ENCODE data around the gene DTHD1.

DNA sequence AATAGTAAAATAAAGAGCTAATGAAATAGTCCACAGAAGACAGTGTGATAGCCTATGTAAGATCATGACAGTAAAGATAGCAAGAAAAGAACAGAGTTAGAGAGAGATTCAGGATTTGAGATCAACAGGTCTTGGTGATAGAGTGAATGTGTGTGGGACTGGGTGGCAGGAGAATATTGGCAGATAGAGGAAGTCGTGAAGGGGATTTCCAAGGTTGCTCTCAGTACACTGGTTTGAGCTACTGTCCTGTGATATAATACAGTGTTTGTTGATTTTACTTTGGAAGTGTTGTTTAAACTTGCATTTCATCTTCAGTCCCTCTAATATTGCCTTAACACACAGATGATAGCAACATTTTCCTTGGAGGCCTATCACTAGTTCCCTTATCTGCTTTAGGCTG, 44.1 kb downstream of the DTHD1 start:
- no peak for TF ChIP-seq CEBPB (IDR thresholded peaks at IDR 0.05)
- no peak for TF ChIP-seq TCF12 (IDR thresholded peaks at IDR 0.05; ENCODE audit: low read depth)
- TF ChIP-seq TAF1 (IDR thresholded peaks at IDR 0.05; ENCODE audit: low read depth) = no peak
- TF ChIP-seq, protein P1, sequence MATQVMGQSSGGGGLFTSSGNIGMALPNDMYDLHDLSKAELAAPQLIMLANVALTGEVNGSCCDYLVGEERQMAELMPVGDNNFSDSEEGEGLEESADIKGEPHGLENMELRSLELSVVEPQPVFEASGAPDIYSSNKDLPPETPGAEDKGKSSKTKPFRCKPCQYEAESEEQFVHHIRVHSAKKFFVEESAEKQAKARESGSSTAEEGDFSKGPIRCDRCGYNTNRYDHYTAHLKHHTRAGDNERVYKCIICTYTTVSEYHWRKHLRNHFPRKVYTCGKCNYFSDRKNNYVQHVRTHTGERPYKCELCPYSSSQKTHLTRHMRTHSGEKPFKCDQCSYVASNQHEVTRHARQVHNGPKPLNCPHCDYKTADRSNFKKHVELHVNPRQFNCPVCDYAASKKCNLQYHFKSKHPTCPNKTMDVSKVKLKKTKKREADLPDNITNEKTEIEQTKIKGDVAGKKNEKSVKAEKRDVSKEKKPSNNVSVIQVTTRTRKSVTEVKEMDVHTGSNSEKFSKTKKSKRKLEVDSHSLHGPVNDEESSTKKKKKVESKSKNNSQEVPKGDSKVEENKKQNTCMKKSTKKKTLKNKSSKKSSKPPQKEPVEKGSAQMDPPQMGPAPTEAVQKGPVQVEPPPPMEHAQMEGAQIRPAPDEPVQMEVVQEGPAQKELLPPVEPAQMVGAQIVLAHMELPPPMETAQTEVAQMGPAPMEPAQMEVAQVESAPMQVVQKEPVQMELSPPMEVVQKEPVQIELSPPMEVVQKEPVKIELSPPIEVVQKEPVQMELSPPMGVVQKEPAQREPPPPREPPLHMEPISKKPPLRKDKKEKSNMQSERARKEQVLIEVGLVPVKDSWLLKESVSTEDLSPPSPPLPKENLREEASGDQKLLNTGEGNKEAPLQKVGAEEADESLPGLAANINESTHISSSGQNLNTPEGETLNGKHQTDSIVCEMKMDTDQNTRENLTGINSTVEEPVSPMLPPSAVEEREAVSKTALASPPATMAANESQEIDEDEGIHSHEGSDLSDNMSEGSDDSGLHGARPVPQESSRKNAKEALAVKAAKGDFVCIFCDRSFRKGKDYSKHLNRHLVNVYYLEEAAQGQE (IDR thresholded peaks at IDR 0.05; ENCODE audit: low read depth) = no peak
- TF ChIP-seq RAD21 (IDR thresholded peaks at IDR 0.05; ENCODE audit: low read depth) = no peak
- no peak for TF ChIP-seq EP300 (IDR thresholded peaks at IDR 0.05; ENCODE audit: borderline replicate concordance)
- TF ChIP-seq NFIC (IDR thresholded peaks at IDR 0.05) = no peak
- TF ChIP-seq EGR1 (IDR thresholded peaks at IDR 0.05) = no peak
- no peak for TF ChIP-seq YY1 (IDR thresholded peaks at IDR 0.05; ENCODE audit: low read depth)

Measured in Ishikawa (cell line).